Measurements from ENCODE around the gene ABCF1. TPM values are rescaled to one million over a fixed set of nuclear protein-coding genes. Genes with fewer than 3 reads are reported as not detected.

The ABCF1 gene
- polyA plus RNA-seq, 1 donor from 2014 or later, result 19.5 TPM

DNA sequence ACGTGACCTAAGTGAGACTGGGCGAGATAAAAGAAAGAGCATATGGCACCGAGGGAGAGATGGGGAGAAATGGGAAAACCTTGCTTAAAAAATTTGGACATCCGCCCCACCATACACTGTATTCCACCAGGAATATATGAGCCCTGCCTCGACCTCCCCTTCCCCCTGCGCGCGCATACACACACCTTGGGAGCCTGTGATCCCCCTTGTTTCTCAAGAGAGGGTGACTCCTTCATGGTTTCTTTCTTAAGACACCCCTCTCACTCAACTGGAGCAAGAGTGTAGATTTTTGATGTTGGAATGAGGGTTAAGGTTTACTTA lies 480 bp downstream of the ABCF1 start:
- Histone ChIP-seq H3K9me3 (ENCODE audit: low read length) (no peaks in the 10 kb centered on the region), H3K4me2 (ENCODE audit: low read length) (peak overlapping the region; percentile 95), H4K20me1 (ENCODE audit: insufficient read depth) (no peaks in the 10 kb centered on the region), H3K36me3 (ENCODE audit: insufficient read depth, low read length) (no peaks in the 10 kb centered on the region), H3F3A (ENCODE audit: insufficient read depth, low read length, poor library complexity, severe bottlenecking) (no peaks in the 10 kb centered on the region), H3K9ac (ENCODE audit: low read length) (peak overlapping the region; percentile 81), H3K4me3 (ENCODE audit: low read length) (peak overlapping the region; percentile 77), H3K79me2 (replicated peaks; ENCODE audit: insufficient read depth, low read length) (peaks cover 39% of the 10 kb centered on the region), H2AFZ (ENCODE audit: low read depth, low read length) (peak overlapping the region; percentile 87), H3K27me3 (ENCODE audit: insufficient read depth, low read depth, low read length) (peaks cover 7% of the 10 kb centered on the region), H3K9me2 (ENCODE audit: insufficient read depth, low read length) (no peaks in the 10 kb centered on the region), H3K27ac (ENCODE audit: low read length) (peak overlapping the region; percentile 85)
- no peak for TF ChIP-seq SMC3 (conservative IDR thresholded peaks at IDR 0.05; ENCODE audit: poor library complexity)

DNA sequence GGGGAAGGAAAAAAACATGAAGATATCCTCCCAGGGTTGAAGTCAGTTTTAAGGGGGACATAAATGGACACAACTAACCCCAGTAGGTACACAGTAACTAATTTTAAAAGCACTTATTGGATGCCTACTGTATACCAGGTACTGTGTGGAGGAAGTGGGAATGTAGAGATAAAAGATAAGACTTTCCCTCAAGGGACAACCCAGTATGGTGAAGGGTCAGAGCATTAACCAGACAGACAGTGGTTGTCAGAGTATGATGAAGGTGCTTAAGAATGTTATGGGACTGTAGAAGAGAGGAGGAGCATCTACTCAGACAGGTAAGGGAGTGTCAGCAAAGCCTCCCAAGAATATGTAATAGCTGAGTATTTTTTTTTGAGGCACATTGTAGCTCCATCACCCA lies 906 bp downstream of the ABCF1 start:
- Histone ChIP-seq H3K27me3 (ENCODE audit: insufficient read depth, low read depth, low read length) (peaks cover 7% of the 10 kb centered on the region), H3K79me2 (replicated peaks; ENCODE audit: insufficient read depth, low read length) (peaks cover 39% of the 10 kb centered on the region), H3K4me2 (ENCODE audit: low read length) (peak overlapping the region; percentile 95), H3K9me3 (ENCODE audit: low read length) (no peaks in the 10 kb centered on the region), H4K20me1 (ENCODE audit: insufficient read depth) (no peaks in the 10 kb centered on the region), H3K9me2 (ENCODE audit: insufficient read depth, low read length) (no peaks in the 10 kb centered on the region), H3K36me3 (ENCODE audit: insufficient read depth, low read length) (no peaks in the 10 kb centered on the region), H3F3A (ENCODE audit: insufficient read depth, low read length, poor library complexity, severe bottlenecking) (no peaks in the 10 kb centered on the region), H3K4me3 (ENCODE audit: low read length) (peak overlapping the region; percentile 77), H3K9ac (ENCODE audit: low read length) (peak overlapping the region; percentile 81), H3K27ac (ENCODE audit: low read length) (peak overlapping the region; percentile 85), H2AFZ (ENCODE audit: low read depth, low read length) (no peak overlapping the region)
- TF ChIP-seq TAF1 (IDR thresholded peaks at IDR 0.05; ENCODE audit: low read depth), result no peak
- no peak for TF ChIP-seq RAD21 (conservative IDR thresholded peaks at IDR 0.05)
- no peak for TF ChIP-seq MXI1 (conservative IDR thresholded peaks at IDR 0.05; ENCODE audit: poor library complexity, severe bottlenecking)
- TF ChIP-seq EZH2 (IDR thresholded peaks at IDR 0.05; ENCODE audit: borderline replicate concordance, insufficient read depth, low read length, poor library complexity, severe bottlenecking), result no peak
- TF ChIP-seq, protein P1, sequence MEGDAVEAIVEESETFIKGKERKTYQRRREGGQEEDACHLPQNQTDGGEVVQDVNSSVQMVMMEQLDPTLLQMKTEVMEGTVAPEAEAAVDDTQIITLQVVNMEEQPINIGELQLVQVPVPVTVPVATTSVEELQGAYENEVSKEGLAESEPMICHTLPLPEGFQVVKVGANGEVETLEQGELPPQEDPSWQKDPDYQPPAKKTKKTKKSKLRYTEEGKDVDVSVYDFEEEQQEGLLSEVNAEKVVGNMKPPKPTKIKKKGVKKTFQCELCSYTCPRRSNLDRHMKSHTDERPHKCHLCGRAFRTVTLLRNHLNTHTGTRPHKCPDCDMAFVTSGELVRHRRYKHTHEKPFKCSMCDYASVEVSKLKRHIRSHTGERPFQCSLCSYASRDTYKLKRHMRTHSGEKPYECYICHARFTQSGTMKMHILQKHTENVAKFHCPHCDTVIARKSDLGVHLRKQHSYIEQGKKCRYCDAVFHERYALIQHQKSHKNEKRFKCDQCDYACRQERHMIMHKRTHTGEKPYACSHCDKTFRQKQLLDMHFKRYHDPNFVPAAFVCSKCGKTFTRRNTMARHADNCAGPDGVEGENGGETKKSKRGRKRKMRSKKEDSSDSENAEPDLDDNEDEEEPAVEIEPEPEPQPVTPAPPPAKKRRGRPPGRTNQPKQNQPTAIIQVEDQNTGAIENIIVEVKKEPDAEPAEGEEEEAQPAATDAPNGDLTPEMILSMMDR (IDR thresholded peaks at IDR 0.05; ENCODE audit: poor library complexity, severe bottlenecking), result no peak
- TF ChIP-seq EP300 (conservative IDR thresholded peaks at IDR 0.05; ENCODE audit: poor library complexity, severe bottlenecking), result no peak
- no peak for TF ChIP-seq POLR2AphosphoS5 (IDR thresholded peaks at IDR 0.05)
- TF ChIP-seq SMC3 (conservative IDR thresholded peaks at IDR 0.05; ENCODE audit: poor library complexity), result no peak
- TF ChIP-seq, protein P2, sequence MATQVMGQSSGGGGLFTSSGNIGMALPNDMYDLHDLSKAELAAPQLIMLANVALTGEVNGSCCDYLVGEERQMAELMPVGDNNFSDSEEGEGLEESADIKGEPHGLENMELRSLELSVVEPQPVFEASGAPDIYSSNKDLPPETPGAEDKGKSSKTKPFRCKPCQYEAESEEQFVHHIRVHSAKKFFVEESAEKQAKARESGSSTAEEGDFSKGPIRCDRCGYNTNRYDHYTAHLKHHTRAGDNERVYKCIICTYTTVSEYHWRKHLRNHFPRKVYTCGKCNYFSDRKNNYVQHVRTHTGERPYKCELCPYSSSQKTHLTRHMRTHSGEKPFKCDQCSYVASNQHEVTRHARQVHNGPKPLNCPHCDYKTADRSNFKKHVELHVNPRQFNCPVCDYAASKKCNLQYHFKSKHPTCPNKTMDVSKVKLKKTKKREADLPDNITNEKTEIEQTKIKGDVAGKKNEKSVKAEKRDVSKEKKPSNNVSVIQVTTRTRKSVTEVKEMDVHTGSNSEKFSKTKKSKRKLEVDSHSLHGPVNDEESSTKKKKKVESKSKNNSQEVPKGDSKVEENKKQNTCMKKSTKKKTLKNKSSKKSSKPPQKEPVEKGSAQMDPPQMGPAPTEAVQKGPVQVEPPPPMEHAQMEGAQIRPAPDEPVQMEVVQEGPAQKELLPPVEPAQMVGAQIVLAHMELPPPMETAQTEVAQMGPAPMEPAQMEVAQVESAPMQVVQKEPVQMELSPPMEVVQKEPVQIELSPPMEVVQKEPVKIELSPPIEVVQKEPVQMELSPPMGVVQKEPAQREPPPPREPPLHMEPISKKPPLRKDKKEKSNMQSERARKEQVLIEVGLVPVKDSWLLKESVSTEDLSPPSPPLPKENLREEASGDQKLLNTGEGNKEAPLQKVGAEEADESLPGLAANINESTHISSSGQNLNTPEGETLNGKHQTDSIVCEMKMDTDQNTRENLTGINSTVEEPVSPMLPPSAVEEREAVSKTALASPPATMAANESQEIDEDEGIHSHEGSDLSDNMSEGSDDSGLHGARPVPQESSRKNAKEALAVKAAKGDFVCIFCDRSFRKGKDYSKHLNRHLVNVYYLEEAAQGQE (IDR thresholded peaks at IDR 0.05; ENCODE audit: borderline replicate concordance), result no peak

DNA sequence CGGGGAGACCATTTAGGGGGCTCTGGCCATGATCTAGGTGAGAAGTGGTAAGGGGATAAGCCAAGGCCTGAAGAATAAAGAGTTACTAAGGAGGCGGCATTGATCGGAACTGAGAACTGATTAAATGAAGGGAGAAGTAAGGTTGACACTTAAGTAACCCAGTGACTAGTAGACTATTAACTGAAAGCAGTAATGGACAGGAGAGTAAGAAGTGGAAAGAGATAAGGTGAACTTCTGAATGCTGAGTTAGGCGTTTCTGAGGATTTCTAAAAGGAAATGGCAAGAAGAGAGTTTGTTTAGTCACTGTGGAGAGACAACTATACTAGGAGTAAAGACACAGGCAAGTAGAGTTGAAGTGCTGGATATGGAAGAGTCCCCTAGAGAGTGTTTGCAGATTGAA lies 1.9 kb downstream of the ABCF1 start:
- no peak overlapping the region for H3K4me2 ChIP-seq (ENCODE audit: low read length)
- no peak overlapping the region for H3K9ac ChIP-seq (ENCODE audit: low read length)
- no peak overlapping the region for H2AFZ ChIP-seq (ENCODE audit: low read depth, low read length)
- H4K20me1 ChIP-seq (ENCODE audit: insufficient read depth), result no peaks in the 10 kb centered on the region
- no peaks in the 10 kb centered on the region for H3K9me3 ChIP-seq (ENCODE audit: low read length)
- no peak for TF ChIP-seq RAD21 (conservative IDR thresholded peaks at IDR 0.05)
- TF ChIP-seq MXI1 (conservative IDR thresholded peaks at IDR 0.05; ENCODE audit: poor library complexity, severe bottlenecking), result no peak
- TF ChIP-seq SMC3 (conservative IDR thresholded peaks at IDR 0.05; ENCODE audit: poor library complexity), result no peak
- no peak for TF ChIP-seq EP300 (conservative IDR thresholded peaks at IDR 0.05; ENCODE audit: poor library complexity, severe bottlenecking)
- TF ChIP-seq, protein P1 (IDR thresholded peaks at IDR 0.05; ENCODE audit: poor library complexity, severe bottlenecking), result no peak
- TF ChIP-seq TAF1 (IDR thresholded peaks at IDR 0.05; ENCODE audit: low read depth), result no peak
- TF ChIP-seq EZH2 (IDR thresholded peaks at IDR 0.05; ENCODE audit: borderline replicate concordance, insufficient read depth, low read length, poor library complexity, severe bottlenecking), result no peak
- TF ChIP-seq POLR2AphosphoS5 (IDR thresholded peaks at IDR 0.05), result no peak
- TF ChIP-seq, protein P2 (IDR thresholded peaks at IDR 0.05; ENCODE audit: borderline replicate concordance), result no peak
- peaks cover 39% of the 10 kb centered on the region for H3K79me2 ChIP-seq (replicated peaks; ENCODE audit: insufficient read depth, low read length)
- H3K36me3 ChIP-seq (ENCODE audit: insufficient read depth, low read length), result no peaks in the 10 kb centered on the region
- no peak overlapping the region for H3K27ac ChIP-seq (ENCODE audit: low read length)
- peak overlapping the region; percentile 77 for H3K4me3 ChIP-seq (ENCODE audit: low read length)
- H3F3A ChIP-seq (ENCODE audit: insufficient read depth, low read length, poor library complexity, severe bottlenecking), result no peaks in the 10 kb centered on the region
- peaks cover 7% of the 10 kb centered on the region for H3K27me3 ChIP-seq (ENCODE audit: insufficient read depth, low read depth, low read length)
- H3K9me2 ChIP-seq (ENCODE audit: insufficient read depth, low read length), result no peaks in the 10 kb centered on the region

Measured in neural cell (in vitro differentiated cells).